GM18868 (cell line): ENCODE results near the gene GPR101.
"Not testable (repeated sequence)": the region's sequence is repeated elsewhere in the genome, so short reads cannot be mapped to it uniquely, and the experiment has no call there.

Experiments used
- ATAC-seq: cut with Tn5 transposase; IDR thresholded peaks from one replicate; pipeline ENCODE4 v1.9.1; 2021; ENCODE audit warnings: mild to moderate bottlenecking, moderate library complexity; ENCODE audit not compliant: unreplicated experiment

The GPR101 gene

DNA sequence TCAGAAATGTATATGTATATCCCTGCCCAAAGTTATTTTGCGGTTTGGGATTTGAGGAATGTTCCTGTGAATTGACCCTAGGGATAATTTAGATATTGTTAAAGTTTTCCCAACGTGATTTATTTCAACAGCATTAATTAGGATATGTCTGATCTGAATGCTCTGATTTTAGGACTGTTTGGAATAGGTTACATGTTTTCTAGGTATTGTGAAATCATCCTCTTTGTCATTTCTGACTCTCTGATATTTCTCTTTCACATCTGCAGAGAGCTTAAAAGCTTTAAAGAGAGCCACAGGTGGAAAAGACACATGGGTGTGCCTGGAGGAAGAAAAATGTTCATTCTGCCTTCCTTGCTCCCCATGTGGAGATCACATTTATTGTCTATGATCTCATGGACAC, 5.1 kb downstream of the GPR101 start:
- ATAC-seq: no peak

DNA sequence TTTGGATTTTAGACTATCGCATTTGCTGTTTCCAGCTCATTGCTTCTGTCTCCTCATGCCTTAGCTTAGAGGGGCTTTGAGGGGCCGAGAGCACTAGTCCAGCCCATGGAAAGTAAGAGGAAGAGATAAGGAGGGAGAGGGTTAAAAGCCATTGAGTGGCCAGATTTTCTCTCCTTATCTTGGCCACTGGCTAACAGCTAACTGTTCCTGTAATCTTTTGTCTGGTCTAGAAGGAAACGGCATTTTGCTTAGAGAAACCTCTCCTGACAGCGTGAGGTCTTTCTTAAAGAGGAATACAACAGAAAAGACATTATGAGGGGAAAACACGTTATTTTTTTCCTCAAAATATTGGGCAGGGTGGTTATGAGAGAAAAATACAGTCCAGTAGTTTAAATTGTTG, 7.9 kb downstream of the GPR101 start:
- ATAC-seq: no peak

DNA sequence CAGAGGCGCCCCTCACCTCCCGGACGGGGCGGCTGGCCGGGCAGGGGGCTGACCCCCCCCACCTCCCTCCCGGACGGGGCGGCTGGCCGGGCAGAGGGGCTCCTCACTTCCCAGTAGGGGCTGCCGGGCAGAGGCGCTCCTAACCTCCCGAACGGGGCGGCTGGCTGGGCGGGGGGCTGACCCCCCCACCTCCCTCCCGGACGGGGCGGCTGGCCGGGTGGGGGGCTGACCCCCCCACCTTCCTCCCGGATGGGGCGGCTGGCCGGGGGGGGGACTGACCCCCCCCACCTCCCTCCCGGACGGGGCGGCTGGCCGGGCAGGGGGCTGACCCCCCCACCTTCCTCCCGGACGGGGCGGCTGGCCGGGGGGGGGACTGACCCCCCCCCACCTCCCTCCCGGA, 33.6 kb downstream of the GPR101 start:
- ATAC-seq: not testable (repeated sequence)

DNA sequence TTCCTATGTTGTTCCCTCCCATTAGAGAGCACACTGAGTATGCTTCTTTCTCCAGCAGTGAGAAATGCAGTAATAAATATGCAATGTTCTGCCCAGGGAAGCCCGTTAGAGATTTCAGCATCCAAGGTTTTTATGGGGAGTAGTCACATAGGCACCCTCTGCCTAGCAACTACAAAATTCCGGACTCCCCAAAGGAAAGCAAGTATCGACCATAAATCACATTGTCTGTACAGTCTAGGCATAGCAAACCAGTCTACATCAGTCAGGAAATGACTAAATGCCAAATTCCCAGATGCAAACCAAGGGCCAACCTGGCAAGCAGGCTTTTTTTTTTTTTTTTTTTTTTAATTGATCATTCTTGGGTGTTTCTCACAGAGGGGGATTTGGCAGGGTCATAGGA, 34.8 kb downstream of the GPR101 start:
- no peak for ATAC-seq
